ENCODE measurements around the gene CLP1. TPM values are rescaled to one million over a fixed set of nuclear protein-coding genes. Genes with fewer than 3 reads are reported as not detected.

CLP1 gene
- total RNA-seq, 1 experiment from 2014 or later, result 26.8 TPM

DNA sequence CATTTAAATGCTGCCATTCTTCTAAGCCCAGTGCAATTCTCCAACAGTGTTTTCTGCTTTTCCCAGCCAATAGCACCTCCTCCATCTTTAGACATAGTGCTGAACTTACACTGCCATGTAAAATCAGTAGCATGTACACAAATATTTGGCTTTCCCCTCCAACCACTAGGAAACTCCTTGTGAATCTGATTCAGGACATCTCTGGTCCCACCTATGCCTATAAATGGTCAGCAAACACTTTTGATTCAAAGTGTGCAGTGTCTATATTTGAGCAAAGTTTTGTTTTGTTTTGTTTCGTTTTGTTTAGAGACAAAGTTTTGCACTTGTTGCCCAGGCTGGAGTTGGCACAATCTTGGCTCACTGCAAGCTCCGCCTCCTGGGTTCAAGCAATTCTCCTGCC lies 32.7 kb upstream of the CLP1 start:
- ChIA-PET POLR2A (ENCODE audit: low non-redundant PET) (interaction anchor here (0.7 kb wide), 1 partner anchor 215 kb away, joined by 4 read pairs; no protein-coding TSS in a partner anchor), CTCF (no interaction called here)
- DNase-seq (ENCODE audit: low spot score), result no peak
- Histone ChIP-seq H3K4me3 (ENCODE audit: low read depth, low read length, poor library complexity, severe bottlenecking) (no peak overlapping the region), H3K27me3 (replicated peaks; ENCODE audit: insufficient read depth, low read depth, low read length, poor library complexity) (no peaks in the 10 kb centered on the region), H3K4me1 (ENCODE audit: insufficient read depth, low read length, poor library complexity, severe bottlenecking) (peaks cover 5% of the 10 kb centered on the region), H3K36me3 (ENCODE audit: insufficient read depth, low read length, poor library complexity, severe bottlenecking) (no peaks in the 10 kb centered on the region), H3K9me3 (ENCODE audit: low read depth, low read length, poor library complexity, severe bottlenecking) (peaks cover 3% of the 10 kb centered on the region), H3K27ac (ENCODE audit: low read depth, low read length, poor library complexity, severe bottlenecking) (no peak overlapping the region)
- intact Hi-C loops (cut with micrococcal nuclease; ENCODE audit: unreplicated experiment), result no loop called here
- no TSS peak for BruUV-seq (replicated peaks)
- no peak for TF ChIP-seq EZH2 (IDR thresholded peaks at IDR 0.05; ENCODE audit: borderline replicate concordance, low read depth, low read length, poor library complexity, severe bottlenecking)
- TF ChIP-seq, protein P1, sequence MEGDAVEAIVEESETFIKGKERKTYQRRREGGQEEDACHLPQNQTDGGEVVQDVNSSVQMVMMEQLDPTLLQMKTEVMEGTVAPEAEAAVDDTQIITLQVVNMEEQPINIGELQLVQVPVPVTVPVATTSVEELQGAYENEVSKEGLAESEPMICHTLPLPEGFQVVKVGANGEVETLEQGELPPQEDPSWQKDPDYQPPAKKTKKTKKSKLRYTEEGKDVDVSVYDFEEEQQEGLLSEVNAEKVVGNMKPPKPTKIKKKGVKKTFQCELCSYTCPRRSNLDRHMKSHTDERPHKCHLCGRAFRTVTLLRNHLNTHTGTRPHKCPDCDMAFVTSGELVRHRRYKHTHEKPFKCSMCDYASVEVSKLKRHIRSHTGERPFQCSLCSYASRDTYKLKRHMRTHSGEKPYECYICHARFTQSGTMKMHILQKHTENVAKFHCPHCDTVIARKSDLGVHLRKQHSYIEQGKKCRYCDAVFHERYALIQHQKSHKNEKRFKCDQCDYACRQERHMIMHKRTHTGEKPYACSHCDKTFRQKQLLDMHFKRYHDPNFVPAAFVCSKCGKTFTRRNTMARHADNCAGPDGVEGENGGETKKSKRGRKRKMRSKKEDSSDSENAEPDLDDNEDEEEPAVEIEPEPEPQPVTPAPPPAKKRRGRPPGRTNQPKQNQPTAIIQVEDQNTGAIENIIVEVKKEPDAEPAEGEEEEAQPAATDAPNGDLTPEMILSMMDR (conservative IDR thresholded peaks at IDR 0.05; ENCODE audit: low read depth, low read length), result no peak

DNA sequence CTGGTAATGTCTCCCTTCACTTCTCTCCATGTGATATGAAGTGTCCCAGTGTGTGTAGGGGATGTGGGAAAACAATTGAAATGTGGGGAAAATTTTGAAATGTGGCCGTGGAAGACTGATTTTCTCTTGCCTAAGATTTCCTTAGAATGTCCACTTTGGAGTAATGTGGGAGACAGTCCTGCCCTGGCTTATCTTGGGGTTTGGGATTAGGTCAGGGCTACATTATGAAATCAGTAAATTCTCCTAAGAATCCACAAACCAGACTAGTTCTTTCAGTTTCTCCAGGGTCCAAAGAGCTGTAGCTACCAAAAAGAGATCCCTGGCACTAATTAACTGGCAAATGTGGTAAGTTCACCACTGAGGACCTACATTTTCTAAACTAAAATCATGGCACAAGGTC lies 30.7 kb upstream of the CLP1 start:
- BruUV-seq (replicated peaks), result no TSS peak
- no peak for TF ChIP-seq EZH2 (IDR thresholded peaks at IDR 0.05; ENCODE audit: borderline replicate concordance, low read depth, low read length, poor library complexity, severe bottlenecking)
- TF ChIP-seq, protein P1 (conservative IDR thresholded peaks at IDR 0.05; ENCODE audit: low read depth, low read length), result no peak
- no peak for DNase-seq (ENCODE audit: low spot score)
- POLR2A ChIA-PET (ENCODE audit: low non-redundant PET), result no interaction called here
- H3K27me3 ChIP-seq (replicated peaks; ENCODE audit: insufficient read depth, low read depth, low read length, poor library complexity), result peaks cover 7% of the 10 kb centered on the region
- no peak overlapping the region for H3K4me3 ChIP-seq (ENCODE audit: low read depth, low read length, poor library complexity, severe bottlenecking)
- no peaks in the 10 kb centered on the region for H3K9me3 ChIP-seq (ENCODE audit: low read depth, low read length, poor library complexity, severe bottlenecking)
- CTCF ChIA-PET, result no interaction called here
- intact Hi-C loops (cut with micrococcal nuclease; ENCODE audit: unreplicated experiment), result no loop called here
- peaks cover 5% of the 10 kb centered on the region for H3K4me1 ChIP-seq (ENCODE audit: insufficient read depth, low read length, poor library complexity, severe bottlenecking)
- no peaks in the 10 kb centered on the region for H3K36me3 ChIP-seq (ENCODE audit: insufficient read depth, low read length, poor library complexity, severe bottlenecking)
- H3K27ac ChIP-seq (ENCODE audit: low read depth, low read length, poor library complexity, severe bottlenecking), result no peak overlapping the region

DNA sequence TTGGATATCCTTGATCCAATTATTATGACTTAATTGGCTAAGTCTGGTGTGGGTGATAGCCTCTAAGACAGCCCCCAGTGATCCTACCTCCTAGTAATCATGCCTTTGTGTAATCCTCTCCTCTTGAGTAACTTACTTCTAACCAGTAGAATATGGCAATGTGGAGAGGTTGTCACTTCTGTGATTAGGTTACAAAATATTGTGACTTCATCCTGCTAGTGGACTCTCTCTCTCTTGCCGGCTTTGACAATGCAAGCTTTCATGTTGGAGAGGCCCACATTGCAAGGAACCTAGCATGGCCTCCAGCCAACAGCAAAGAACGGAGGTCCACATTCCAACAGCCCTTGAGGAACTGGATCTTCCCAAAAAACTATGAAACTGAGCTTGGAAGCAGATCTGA lies 27.4 kb upstream of the CLP1 start:
- intact Hi-C loops (cut with micrococcal nuclease; ENCODE audit: unreplicated experiment), result no loop called here
- no peaks in the 10 kb centered on the region for H3K4me1 ChIP-seq (ENCODE audit: insufficient read depth, low read length, poor library complexity, severe bottlenecking)
- TF ChIP-seq, protein P1 (conservative IDR thresholded peaks at IDR 0.05; ENCODE audit: low read depth, low read length), result no peak

More for the DNA sequence above, 27.4 kb upstream of the CLP1 start:
- Histone ChIP-seq H3K27me3 (replicated peaks; ENCODE audit: insufficient read depth, low read depth, low read length, poor library complexity) (peaks cover 15% of the 10 kb centered on the region), H3K4me3 (ENCODE audit: low read depth, low read length, poor library complexity, severe bottlenecking) (no peak overlapping the region), H3K27ac (ENCODE audit: low read depth, low read length, poor library complexity, severe bottlenecking) (no peak overlapping the region), H3K36me3 (ENCODE audit: insufficient read depth, low read length, poor library complexity, severe bottlenecking) (no peaks in the 10 kb centered on the region), H3K9me3 (ENCODE audit: low read depth, low read length, poor library complexity, severe bottlenecking) (no peaks in the 10 kb centered on the region)
- ChIA-PET POLR2A (ENCODE audit: low non-redundant PET) (no interaction called here), CTCF (no interaction called here)
- BruUV-seq (replicated peaks), result no TSS peak
- no peak for DNase-seq (ENCODE audit: low spot score)

All from A673 (cell line).